Spleen (tissue), 11 donors: Measurements from ENCODE around the gene HIVEP1. TPM values are rescaled to one million over a fixed set of nuclear protein-coding genes. Genes with fewer than 3 reads are reported as not detected.
A peak's percentile ranks its signal among the peaks of the same experiment; 100 is the strongest.

ENCODE experiments used
- DNase-seq: peaks from one replicate; pipeline ENCODE4 v3.0.0-alpha.2; 2020
- H3K27ac ChIP-seq, 8 donors: fragments of 200-600 bp; sonication (generic) in 7 of 8; 1 replicate in 4 of 8; 2 replicates in 4 of 8; pipeline versions ENCODE4 v1.5.0 to v1.8.0; 2016 to 2021; ENCODE audit warnings: inconsistent platforms in 4 of 8, mild to moderate bottlenecking in 4 of 8, moderate library complexity in 1 of 8
- H3K27me3 ChIP-seq, 7 donors: fragments of 200-600 bp; sonication (generic) in 6 of 7; replicated peaks in 1 of 7; 1 replicate in 4 of 7; 2 replicates in 3 of 7; pipeline versions ENCODE4 v1.5.0 to v1.8.0; 2016 to 2021; ENCODE audit warnings: inconsistent platforms in 3 of 7, mild to moderate bottlenecking in 1 of 7
- H3K36me3 ChIP-seq, 6 donors: fragments of 200-600 bp; sonication (generic) in 5 of 6; 1 replicate in 4 of 6; 2 replicates in 2 of 6; pipeline versions ENCODE4 v1.5.0 to v1.8.0; 2016 to 2021; ENCODE audit warnings: inconsistent platforms in 2 of 6
- H3K4me1 ChIP-seq, 6 donors: fragments of 200-600 bp; sonication (generic) in 5 of 6; 1 replicate in 3 of 6; 2 replicates in 3 of 6; pipeline versions ENCODE4 v1.5.0 to v1.8.0; 2016 to 2021; ENCODE audit warnings: inconsistent platforms in 3 of 6
- H3K4me3 ChIP-seq, 8 donors: fragments of 200-600 bp; sonication (generic) in 7 of 8; 1 replicate in 4 of 8; 2 replicates in 4 of 8; pipeline versions ENCODE4 v1.5.0 to v1.8.0; 2016 to 2021; ENCODE audit warnings: inconsistent platforms in 4 of 8, mild to moderate bottlenecking in 4 of 8, moderate library complexity in 2 of 8
- H3K9me3 ChIP-seq, 8 donors: fragments of 200-600 bp; sonication (generic) in 7 of 8; 1 replicate in 4 of 8; 2 replicates in 4 of 8; pipeline versions ENCODE4 v1.5.0 to v1.8.0; 2016 to 2021; ENCODE audit warnings: inconsistent platforms in 4 of 8
- POLR2A ChIP-seq, 3 donors: fragments of 450-650 bp; IDR thresholded peaks; one replicate each; pipeline ENCODE4 v1.5.1; 2017; ENCODE audit warnings: antibody characterized with exemption in 3 of 3, mild to moderate bottlenecking in 1 of 3
- POLR2AphosphoS5 ChIP-seq, 3 donors: sonication (generic); formaldehyde crosslinking; IDR thresholded peaks; one replicate each; pipeline ENCODE4 v1.5.1; 2017; ENCODE audit warnings: antibody characterized with exemption in 3 of 3
- WGBS, 5 donors: extraction: QIAGEN DNeasy Blood & Tissue Kit in 3 of 5; methylation state at CpG; one replicate each; pipeline versions ENCODE4 v1.1.5 to v1.1.7; 2013 to 2018; 5-methylcytosine and 5-hydroxymethylcytosine counted together
- intact Hi-C: fragments of 100-400 bp; cut with DNase I; formaldehyde crosslinking; loops from one replicate; pipeline ENCODE4 v1.15.0; 2023; ENCODE audit warnings: low total_unique reads
- polyA plus RNA-seq, 3 donors: library from polyadenylated mRNA; stranded (reverse); fragments of 200-250 nt; gene quantifications; one replicate each; pipeline ENCODE4 v1.2.1, GENCODE V29; 2013
- total RNA-seq, 7 donors: library from RNA; depleted of rRNA in 3 of 7; stranded (reverse); fragments of >200 nt in 3 of 7; fragmentation: NEBNext Ultra II Directional in 4 of 7; extraction: Animal tissue kit (Norgen Biotek cat#: 25700) in 4 of 7; gene quantifications; one replicate each; pipeline versions ENCODE4 v1.1.0 to v1.2.1, GENCODE V29; 2016 to 2021
- TF ChIP-seq, protein P1 (sequence below), 11 experiments: fragments of 200-600 bp in 7 of 11; fragments of 450-650 bp in 4 of 11; sonication (generic) in 4 of 11; IDR thresholded peaks in 8 of 11; conservative IDR thresholded peaks in 3 of 11; 1 replicate in 7 of 11; 2 replicates in 4 of 11; pipeline versions ENCODE4 v1.4.0 to v1.8.0; 2016 to 2021; ENCODE audit warnings: antibody characterized with exemption in 11 of 11, inconsistent platforms in 4 of 11, mild to moderate bottlenecking in 1 of 11
- donor health status: healthy with polysubstance abuse.
- donor health status: DM: no; HTN: no; CAD: no; lungs with moderate emphysema.
- donor health status: DM: no; HTN: no; CAD: no.
- donor health status: Bipolar disorder and iron deficiency.
- donor health status: healthy.
- donor health status: DM: no; HTN: no; CAD: no.
- donor health status: DM: yes; HTN: yes; CAD: no.

Gene HIVEP1
- total and polyA plus RNA-seq, 10 donors, result 2.8 to 64.1 (median 39.7) TPM

GRCh38 chr6:12047792-12048432 is 35.8 kb downstream of the HIVEP1 start:
- TF ChIP-seq POLR2AphosphoS5 (IDR thresholded peaks at IDR 0.05), result no peak
- TF ChIP-seq, protein P1, sequence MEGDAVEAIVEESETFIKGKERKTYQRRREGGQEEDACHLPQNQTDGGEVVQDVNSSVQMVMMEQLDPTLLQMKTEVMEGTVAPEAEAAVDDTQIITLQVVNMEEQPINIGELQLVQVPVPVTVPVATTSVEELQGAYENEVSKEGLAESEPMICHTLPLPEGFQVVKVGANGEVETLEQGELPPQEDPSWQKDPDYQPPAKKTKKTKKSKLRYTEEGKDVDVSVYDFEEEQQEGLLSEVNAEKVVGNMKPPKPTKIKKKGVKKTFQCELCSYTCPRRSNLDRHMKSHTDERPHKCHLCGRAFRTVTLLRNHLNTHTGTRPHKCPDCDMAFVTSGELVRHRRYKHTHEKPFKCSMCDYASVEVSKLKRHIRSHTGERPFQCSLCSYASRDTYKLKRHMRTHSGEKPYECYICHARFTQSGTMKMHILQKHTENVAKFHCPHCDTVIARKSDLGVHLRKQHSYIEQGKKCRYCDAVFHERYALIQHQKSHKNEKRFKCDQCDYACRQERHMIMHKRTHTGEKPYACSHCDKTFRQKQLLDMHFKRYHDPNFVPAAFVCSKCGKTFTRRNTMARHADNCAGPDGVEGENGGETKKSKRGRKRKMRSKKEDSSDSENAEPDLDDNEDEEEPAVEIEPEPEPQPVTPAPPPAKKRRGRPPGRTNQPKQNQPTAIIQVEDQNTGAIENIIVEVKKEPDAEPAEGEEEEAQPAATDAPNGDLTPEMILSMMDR (IDR thresholded peaks at IDR 0.05 in 8 of 11, conservative IDR thresholded peaks at IDR 0.05 in 3 of 11), result no peak
- H3K27me3 ChIP-seq, result no peaks in the 10 kb centered on the region
- peaks cover 8 to 85% (median 61%) of the 10 kb centered on the region in 6 donors for H3K4me1 ChIP-seq
- no peaks in the 10 kb centered on the region for H3K36me3 ChIP-seq
- H3K9me3 ChIP-seq, result no peaks in the 10 kb centered on the region
- H3K4me3 ChIP-seq, result no peak overlapping the region
- H3K27ac ChIP-seq, result peak overlapping the region in 7 of 8 donors; percentile 15 to 78 (median 53)
- no peak for DNase-seq
- 83 to 94% (median 91%) methylated on average over 10 of the region's 10 CpGs for WGBS, 5 donors
- intact Hi-C loops, result no loop called here

DNA sequence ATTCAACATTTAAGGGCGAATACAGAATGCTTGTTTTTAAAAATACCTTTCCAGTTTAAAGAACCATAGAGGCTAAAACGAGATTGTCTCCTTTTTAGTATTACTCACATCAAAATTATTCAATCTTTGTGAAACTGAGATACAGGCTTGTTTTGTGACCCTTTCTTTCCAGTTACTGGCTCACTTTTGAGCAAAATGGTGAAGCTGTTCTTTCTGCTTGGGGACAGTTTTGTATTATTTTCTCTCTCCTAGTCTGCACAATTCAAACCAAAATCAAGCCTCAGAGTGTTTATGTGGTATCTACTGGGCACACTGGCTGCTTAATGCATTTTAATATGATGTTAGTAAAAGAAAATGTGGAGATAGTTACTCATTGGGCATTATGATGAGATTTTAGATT is 36.5 kb downstream of the HIVEP1 start:
- 73 to 88% (median 75%) methylated on average over 2 of the region's 2 CpGs for WGBS, 5 donors
- TF ChIP-seq POLR2AphosphoS5 (IDR thresholded peaks at IDR 0.05) (no peak), POLR2A (IDR thresholded peaks at IDR 0.05) (no peak)
- TF ChIP-seq, protein P1 (IDR thresholded peaks at IDR 0.05 in 8 of 11, conservative IDR thresholded peaks at IDR 0.05 in 3 of 11), result no peak
- Histone ChIP-seq H3K36me3 (no peaks in the 10 kb centered on the region), H3K27me3 (no peaks in the 10 kb centered on the region), H3K9me3 (no peaks in the 10 kb centered on the region), H3K4me1 (peaks cover 15 to 92% (median 67%) of the 10 kb centered on the region in 6 donors), H3K27ac (peak overlapping the region in 6 of 8 donors; percentile 25 to 74 (median 58)), H3K4me3 (no peak overlapping the region)
- DNase-seq, result no peak
- intact Hi-C loops, result no loop called here

GRCh38 chr6:12049165-12049564 is 37.1 kb downstream of the HIVEP1 start:
- peaks cover 15 to 92% (median 68%) of the 10 kb centered on the region in 6 donors for H3K4me1 ChIP-seq
- H3K36me3 ChIP-seq, result no peaks in the 10 kb centered on the region
- intact Hi-C loops, result no loop called here
- TF ChIP-seq, protein P1 (IDR thresholded peaks at IDR 0.05 in 8 of 11, conservative IDR thresholded peaks at IDR 0.05 in 3 of 11), result no peak
- peak in 1 of 3 donors; percentile 13 for TF ChIP-seq POLR2AphosphoS5 (IDR thresholded peaks at IDR 0.05)
- peak overlapping the region; percentile 6 to 74 (median 46) for H3K27ac ChIP-seq
- H3K4me3 ChIP-seq, result no peak overlapping the region
- WGBS, 5 donors, result 55 to 66% (median 57%) methylated on average over 7 of the region's 7 CpGs
- no peak for DNase-seq
- no peaks in the 10 kb centered on the region for H3K27me3 ChIP-seq
- no peaks in the 10 kb centered on the region for H3K9me3 ChIP-seq

- H3K4me1 ChIP-seq, result peaks cover 12 to 66% (median 52%) of the 10 kb centered on the region in 6 donors
- H3K27me3 ChIP-seq, result no peaks in the 10 kb centered on the region
- intact Hi-C loops, result no loop called here
- no peak for DNase-seq
- H3K4me3 ChIP-seq, result peak overlapping the region in 1 of 8 donors; percentile 29
- TF ChIP-seq, protein P1 (IDR thresholded peaks at IDR 0.05 in 8 of 11, conservative IDR thresholded peaks at IDR 0.05 in 3 of 11), result no peak
- TF ChIP-seq POLR2A (IDR thresholded peaks at IDR 0.05), result no peak
- TF ChIP-seq POLR2AphosphoS5 (IDR thresholded peaks at IDR 0.05), result no peak
- H3K9me3 ChIP-seq, result no peaks in the 10 kb centered on the region
- peak overlapping the region; percentile 32 to 79 (median 62) for H3K27ac ChIP-seq
- WGBS, 5 donors, result 16 to 28% (median 22%) methylated on average over 4 of the region's 4 CpGs
- H3K36me3 ChIP-seq, result no peaks in the 10 kb centered on the region
These were observed 39.8 kb downstream of the HIVEP1 start for GRCh38 chr6:12051861-12052368.
